Endometrial microvascular endothelial cells (primary cell): ENCODE data around the gene ZNF90. TPM values are rescaled to one million over a fixed set of nuclear protein-coding genes. Genes with fewer than 3 reads are reported as not detected.

Experiments used
- total RNA-seq: library from RNA; depleted of rRNA; stranded (reverse); fragments of >200 nt; gene quantifications from one replicate; pipeline ENCODE4 v1.2.3, GENCODE V29; 2015; ENCODE audit errors: inconsistent ontology term

ZNF90 gene
- total RNA-seq, 1 donor from 2014 or later: 0.19 TPM

Other genes starting within 250 kb of the ZNF90 start
- 8.4 TPM for gene ZNF253, start 212.1 kb upstream of the ZNF90 start, total RNA-seq
- gene ZNF93, start 177.1 kb upstream of the ZNF90 start, total RNA-seq: 18.2 TPM
- 0.56 TPM for gene ZNF682, start 38.5 kb upstream of the ZNF90 start, total RNA-seq
- 4.1 TPM for gene ZNF486, start 89.2 kb downstream of the ZNF90 start, total RNA-seq